PFSK-1 (cell line): Measurements from ENCODE around the gene AGMO.

Source experiments
- POLR2AphosphoS5 ChIP-seq: IDR thresholded peaks from 2 replicates; pipeline ENCODE4 v1.6.1; 2012; ENCODE audit warnings: low read depth, mild to moderate bottlenecking, control low read depth, low read length, moderate library complexity
- TAF1 ChIP-seq: IDR thresholded peaks from 2 replicates; pipeline ENCODE4 v1.6.1; 2012; ENCODE audit warnings: low read length, control low read depth, borderline replicate concordance; ENCODE audit not compliant: insufficient read depth

- TF ChIP-seq POLR2AphosphoS5 = no peak
- TF ChIP-seq TAF1 = no peak
Observed at GRCh38 chr7:15389073-15389472, 172.7 kb downstream of the AGMO start.
